OCI-LY3 (cell line): ENCODE measurements around the gene SMIM15.

Experiments used
- H2AFZ ChIP-seq: fragments of 200-600, 300-600 bp; shearing (Covaris generic); 2 replicates; pipeline ENCODE4 v1.6.0; 2014; ENCODE audit warnings: antibody characterized with exemption, low read depth, low read length
- H3K27ac ChIP-seq: fragments of 200-600, 300-600 bp; sonication (generic); 2 replicates; pipeline ENCODE4 v1.5.1; 2014; ENCODE audit warnings: mild to moderate bottlenecking, low read length, moderate library complexity, mixed read lengths
- H3K27me3 ChIP-seq: fragments of 200-600, 300-600 bp; sonication (generic); 2 replicates; pipeline ENCODE4 v1.6.1; 2014; ENCODE audit warnings: low read depth, low read length, mixed read lengths
- H3K36me3 ChIP-seq: fragments of 200-600, 300-600 bp; sonication (generic); replicated peaks from 2 replicates; pipeline ENCODE3; 2014; ENCODE audit warnings: low read depth, low read length, mixed read lengths
- H3K4me1 ChIP-seq: fragments of 300-600, 200-600 bp; sonication (generic); 2 replicates; pipeline ENCODE4 v1.6.1; 2014; ENCODE audit warnings: low read length, mixed read lengths
- H3K4me2 ChIP-seq: fragments of 200-600, 300-600 bp; sonication (generic); 2 replicates; pipeline ENCODE4 v1.6.1; 2014; ENCODE audit warnings: low read length, mixed read lengths
- H3K4me3 ChIP-seq: fragments of 300-600, 200-600 bp; sonication (generic); 2 replicates; pipeline ENCODE4 v1.5.1; 2014; ENCODE audit warnings: antibody characterized with exemption, mild to moderate bottlenecking, low read length, moderate library complexity
- H3K79me2 ChIP-seq: fragments of 300-600, 200-600 bp; shearing (Covaris generic); 2 replicates; pipeline ENCODE4 v1.6.1; 2014; ENCODE audit warnings: mild to moderate bottlenecking, low read length, mixed read lengths
- H3K9ac ChIP-seq: fragments of 300-600, 200-600 bp; shearing (Covaris generic); 2 replicates; pipeline ENCODE4 v1.6.0; 2014; ENCODE audit warnings: mild to moderate bottlenecking, low read length, moderate library complexity
- H3K9me3 ChIP-seq: fragments of 200-600, 300-600 bp; shearing (Covaris generic); 2 replicates; pipeline ENCODE4 v1.6.1; 2014; ENCODE audit warnings: low read length, mixed read lengths; ENCODE audit not compliant: insufficient read depth
- H4K20me1 ChIP-seq: fragments of 200-600, 300-600 bp; sonication (generic); 2 replicates; pipeline ENCODE4 v1.6.1; 2016; ENCODE audit warnings: low read length, mixed read lengths; ENCODE audit not compliant: insufficient read depth
- EZH2phosphoT487 ChIP-seq: fragments of 200-600 bp; shearing (Covaris generic); IDR thresholded peaks from 2 replicates; pipeline ENCODE4 v1.6.1; 2018; ENCODE audit warnings: antibody characterized with exemption, mixed run types, low read depth
- TF ChIP-seq, protein P1 (sequence below): fragments of 200-600, 300-600 bp; sonication (generic); IDR thresholded peaks from 2 replicates; pipeline ENCODE4 v1.5.1; 2014; ENCODE audit warnings: antibody characterized with exemption, low read length, low read depth

SMIM15 gene

DNA sequence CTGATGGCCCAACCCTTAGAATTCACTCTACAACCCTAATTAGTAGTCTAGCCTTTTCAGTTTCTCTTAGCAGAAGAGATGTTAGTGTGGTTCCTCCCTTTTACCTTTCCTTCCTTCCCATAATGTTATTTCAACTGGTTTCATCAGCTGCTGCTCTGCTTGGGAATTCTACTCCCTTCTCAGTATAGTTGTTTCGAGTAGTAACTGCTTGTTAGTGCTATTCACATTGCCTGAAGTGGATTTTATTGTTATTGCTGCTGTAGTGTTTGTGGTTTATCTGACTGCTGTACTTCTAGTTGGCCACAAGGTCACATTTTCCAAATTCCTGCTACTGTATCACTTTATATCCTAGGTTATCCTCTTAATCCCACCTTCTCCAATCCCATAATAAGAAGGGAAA, 29.7 kb downstream of the SMIM15 start:
- TF ChIP-seq EZH2phosphoT487: no peak
- TF ChIP-seq, protein P1, sequence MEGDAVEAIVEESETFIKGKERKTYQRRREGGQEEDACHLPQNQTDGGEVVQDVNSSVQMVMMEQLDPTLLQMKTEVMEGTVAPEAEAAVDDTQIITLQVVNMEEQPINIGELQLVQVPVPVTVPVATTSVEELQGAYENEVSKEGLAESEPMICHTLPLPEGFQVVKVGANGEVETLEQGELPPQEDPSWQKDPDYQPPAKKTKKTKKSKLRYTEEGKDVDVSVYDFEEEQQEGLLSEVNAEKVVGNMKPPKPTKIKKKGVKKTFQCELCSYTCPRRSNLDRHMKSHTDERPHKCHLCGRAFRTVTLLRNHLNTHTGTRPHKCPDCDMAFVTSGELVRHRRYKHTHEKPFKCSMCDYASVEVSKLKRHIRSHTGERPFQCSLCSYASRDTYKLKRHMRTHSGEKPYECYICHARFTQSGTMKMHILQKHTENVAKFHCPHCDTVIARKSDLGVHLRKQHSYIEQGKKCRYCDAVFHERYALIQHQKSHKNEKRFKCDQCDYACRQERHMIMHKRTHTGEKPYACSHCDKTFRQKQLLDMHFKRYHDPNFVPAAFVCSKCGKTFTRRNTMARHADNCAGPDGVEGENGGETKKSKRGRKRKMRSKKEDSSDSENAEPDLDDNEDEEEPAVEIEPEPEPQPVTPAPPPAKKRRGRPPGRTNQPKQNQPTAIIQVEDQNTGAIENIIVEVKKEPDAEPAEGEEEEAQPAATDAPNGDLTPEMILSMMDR: no peak
- no peak overlapping the region for H2AFZ ChIP-seq
- H3K27me3 ChIP-seq: no peaks in the 10 kb centered on the region
- no peak overlapping the region for H3K27ac ChIP-seq
- no peaks in the 10 kb centered on the region for H3K9me3 ChIP-seq
- H4K20me1 ChIP-seq: no peaks in the 10 kb centered on the region
- H3K9ac ChIP-seq: no peak overlapping the region
- no peak overlapping the region for H3K4me2 ChIP-seq
- no peaks in the 10 kb centered on the region for H3K79me2 ChIP-seq
- H3K36me3 ChIP-seq: no peaks in the 10 kb centered on the region
- no peak overlapping the region for H3K4me3 ChIP-seq
- no peaks in the 10 kb centered on the region for H3K4me1 ChIP-seq

DNA sequence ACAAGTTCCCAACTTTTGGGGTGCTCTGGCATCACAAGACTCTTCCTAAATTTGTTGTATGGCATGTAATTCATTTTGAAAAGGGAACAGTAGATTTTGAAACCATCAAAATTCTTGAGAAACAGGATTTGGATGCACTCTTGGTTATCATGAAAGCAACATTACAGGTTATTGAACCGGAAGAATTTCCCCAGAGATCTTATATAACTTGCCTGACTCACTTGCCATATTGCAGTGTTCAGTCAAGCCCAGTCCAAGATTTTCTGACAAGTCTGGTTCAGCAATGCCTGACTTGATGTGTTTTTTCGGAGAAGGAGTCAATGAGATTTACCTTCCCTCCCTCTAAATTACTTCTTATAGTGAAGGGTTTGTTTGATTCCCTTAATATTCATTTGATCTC, 32.0 kb downstream of the SMIM15 start:
- Histone ChIP-seq H3K9me3 (no peaks in the 10 kb centered on the region), H3K27ac (no peak overlapping the region), H2AFZ (no peak overlapping the region), H3K9ac (no peak overlapping the region), H3K4me1 (no peaks in the 10 kb centered on the region), H3K4me3 (no peak overlapping the region), H4K20me1 (no peaks in the 10 kb centered on the region), H3K79me2 (no peaks in the 10 kb centered on the region), H3K36me3 (no peaks in the 10 kb centered on the region), H3K4me2 (no peak overlapping the region), H3K27me3 (no peaks in the 10 kb centered on the region)
- TF ChIP-seq EZH2phosphoT487: no peak
- TF ChIP-seq, protein P1: no peak

DNA sequence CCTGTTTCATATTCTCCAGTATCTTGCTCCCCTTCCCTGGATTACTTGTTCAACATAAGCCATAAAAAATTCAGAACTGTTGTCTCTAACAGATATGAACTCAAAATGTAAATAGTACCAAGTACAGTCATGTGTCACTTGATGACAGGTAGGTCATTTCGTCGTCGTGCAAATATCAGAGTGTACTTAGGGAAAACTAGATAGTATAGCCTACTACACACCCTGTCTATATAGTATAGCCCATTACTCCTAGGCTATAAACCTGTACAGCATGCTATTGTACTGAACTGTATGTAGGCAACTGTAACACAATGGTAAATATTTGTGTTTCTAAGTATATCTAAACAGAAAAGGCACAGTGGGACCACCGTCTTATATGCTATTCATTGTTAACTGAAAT, 39.1 kb downstream of the SMIM15 start:
- no peaks in the 10 kb centered on the region for H3K9me3 ChIP-seq
- H4K20me1 ChIP-seq: no peaks in the 10 kb centered on the region
- no peak overlapping the region for H2AFZ ChIP-seq
- H3K9ac ChIP-seq: no peak overlapping the region
- H3K4me2 ChIP-seq: no peak overlapping the region
- no peak overlapping the region for H3K4me3 ChIP-seq
- no peaks in the 10 kb centered on the region for H3K4me1 ChIP-seq
- H3K27me3 ChIP-seq: no peaks in the 10 kb centered on the region
- TF ChIP-seq EZH2phosphoT487: no peak
- TF ChIP-seq, protein P1: no peak
- H3K79me2 ChIP-seq: no peaks in the 10 kb centered on the region
- no peak overlapping the region for H3K27ac ChIP-seq
- no peaks in the 10 kb centered on the region for H3K36me3 ChIP-seq

DNA sequence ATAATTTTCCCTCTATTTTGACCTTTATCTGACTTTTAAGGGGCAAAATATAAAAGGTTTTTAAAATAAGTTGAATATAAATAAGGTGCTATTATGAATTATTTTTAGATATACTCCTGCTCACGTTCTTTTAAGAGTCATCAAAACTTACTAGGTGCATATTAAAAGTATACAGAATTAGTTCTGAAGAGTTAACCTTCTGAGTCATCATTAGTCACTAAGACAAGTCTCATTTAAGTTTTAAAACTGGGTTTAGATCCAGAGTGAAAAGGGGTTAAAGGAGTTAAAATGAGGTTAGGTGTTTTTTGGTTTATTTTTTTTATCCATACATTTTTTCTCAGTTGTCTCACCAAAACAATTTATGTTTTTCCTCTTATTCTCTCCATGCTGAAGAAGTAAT, 41.7 kb downstream of the SMIM15 start:
- Histone ChIP-seq H3K4me1 (peaks cover 10% of the 10 kb centered on the region), H3K4me2 (no peak overlapping the region), H2AFZ (no peak overlapping the region), H3K4me3 (no peak overlapping the region), H3K79me2 (no peaks in the 10 kb centered on the region), H3K9ac (no peak overlapping the region), H3K27me3 (no peaks in the 10 kb centered on the region), H3K9me3 (no peaks in the 10 kb centered on the region), H4K20me1 (no peaks in the 10 kb centered on the region), H3K27ac (no peak overlapping the region), H3K36me3 (no peaks in the 10 kb centered on the region)
- no peak for TF ChIP-seq EZH2phosphoT487

DNA sequence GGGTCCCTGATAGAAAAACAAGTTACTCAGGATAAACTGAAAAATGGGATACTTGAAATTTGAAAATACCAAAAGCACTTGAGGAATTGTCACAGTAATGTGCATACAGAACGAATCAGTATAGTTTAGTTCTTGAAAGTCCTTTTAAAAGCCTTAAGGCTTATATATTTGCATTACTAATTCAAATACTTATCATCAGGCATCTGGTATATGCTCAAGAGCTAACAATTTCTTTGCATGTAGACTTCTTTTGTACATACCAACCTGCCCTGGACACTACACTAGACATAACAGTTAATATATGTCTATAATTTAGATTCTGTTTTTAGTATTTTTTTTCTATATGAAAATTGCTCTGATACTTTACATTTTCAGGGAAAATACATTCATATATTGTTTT, 43.2 kb downstream of the SMIM15 start:
- no peak for TF ChIP-seq EZH2phosphoT487
- TF ChIP-seq, protein P1: no peak
- H3K27me3 ChIP-seq: no peaks in the 10 kb centered on the region
- no peaks in the 10 kb centered on the region for H3K79me2 ChIP-seq
- no peak overlapping the region for H3K4me2 ChIP-seq
- H3K9me3 ChIP-seq: no peaks in the 10 kb centered on the region
- H4K20me1 ChIP-seq: no peaks in the 10 kb centered on the region
- peaks cover 11% of the 10 kb centered on the region for H3K4me1 ChIP-seq
- H3K9ac ChIP-seq: no peak overlapping the region
- no peaks in the 10 kb centered on the region for H3K36me3 ChIP-seq
- H2AFZ ChIP-seq: no peak overlapping the region
- no peak overlapping the region for H3K27ac ChIP-seq
- H3K4me3 ChIP-seq: no peak overlapping the region
